Measurements from ENCODE around the gene FEN1.

GRCh38 chr11:61778920-61779650 lies 13.6 kb upstream of the FEN1 start:
- TF ChIP-seq CTCF (IDR thresholded peaks at IDR 0.05) = no peak
- no peak for TF ChIP-seq POLR2AphosphoS5 (IDR thresholded peaks at IDR 0.05)
- no peak for TF ChIP-seq EP300 (IDR thresholded peaks at IDR 0.05)

Data from upper lobe of left lung (tissue), 4 donors.